ENCODE results near the gene FAM227B.

Gene FAM227B

DNA sequence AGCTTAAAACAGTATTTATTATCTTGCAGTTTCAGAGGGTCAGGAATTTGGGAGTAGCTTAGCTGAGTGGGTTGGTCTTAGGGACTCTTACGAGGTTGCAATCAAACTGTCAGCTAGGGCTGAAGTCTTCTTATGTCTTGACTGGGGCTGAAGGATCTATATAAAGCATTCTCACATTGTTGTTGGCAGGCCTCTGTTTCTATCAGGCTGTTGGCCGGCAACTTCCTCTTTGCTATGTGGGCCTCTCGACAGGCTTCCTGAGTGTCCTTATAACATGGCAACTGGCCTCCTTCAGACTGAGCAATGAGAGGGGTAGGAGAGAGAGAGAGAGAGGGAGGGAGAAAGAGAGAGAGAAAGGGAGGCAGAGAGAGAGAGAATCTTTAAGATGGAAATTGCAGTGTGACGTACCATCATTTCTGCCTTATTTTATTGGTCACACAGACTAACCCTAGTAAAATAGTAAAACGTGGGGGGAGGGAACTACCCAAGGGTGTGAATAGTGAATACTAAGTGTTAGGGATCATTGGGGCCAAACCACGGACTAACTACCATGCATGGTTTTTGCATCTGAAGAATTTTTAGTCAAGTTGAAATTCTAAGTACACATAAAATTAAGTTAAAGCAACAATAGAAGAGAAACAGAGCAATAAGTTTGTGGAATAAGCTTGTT is 181.5 kb downstream of the FAM227B start:
- TF ChIP-seq, protein P1, sequence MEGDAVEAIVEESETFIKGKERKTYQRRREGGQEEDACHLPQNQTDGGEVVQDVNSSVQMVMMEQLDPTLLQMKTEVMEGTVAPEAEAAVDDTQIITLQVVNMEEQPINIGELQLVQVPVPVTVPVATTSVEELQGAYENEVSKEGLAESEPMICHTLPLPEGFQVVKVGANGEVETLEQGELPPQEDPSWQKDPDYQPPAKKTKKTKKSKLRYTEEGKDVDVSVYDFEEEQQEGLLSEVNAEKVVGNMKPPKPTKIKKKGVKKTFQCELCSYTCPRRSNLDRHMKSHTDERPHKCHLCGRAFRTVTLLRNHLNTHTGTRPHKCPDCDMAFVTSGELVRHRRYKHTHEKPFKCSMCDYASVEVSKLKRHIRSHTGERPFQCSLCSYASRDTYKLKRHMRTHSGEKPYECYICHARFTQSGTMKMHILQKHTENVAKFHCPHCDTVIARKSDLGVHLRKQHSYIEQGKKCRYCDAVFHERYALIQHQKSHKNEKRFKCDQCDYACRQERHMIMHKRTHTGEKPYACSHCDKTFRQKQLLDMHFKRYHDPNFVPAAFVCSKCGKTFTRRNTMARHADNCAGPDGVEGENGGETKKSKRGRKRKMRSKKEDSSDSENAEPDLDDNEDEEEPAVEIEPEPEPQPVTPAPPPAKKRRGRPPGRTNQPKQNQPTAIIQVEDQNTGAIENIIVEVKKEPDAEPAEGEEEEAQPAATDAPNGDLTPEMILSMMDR (IDR thresholded peaks at IDR 0.05; ENCODE audit: low read depth, low read length) = no peak
- no peak overlapping the region for H3K4me3 ChIP-seq (ENCODE audit: low read depth, low read length)

DNA sequence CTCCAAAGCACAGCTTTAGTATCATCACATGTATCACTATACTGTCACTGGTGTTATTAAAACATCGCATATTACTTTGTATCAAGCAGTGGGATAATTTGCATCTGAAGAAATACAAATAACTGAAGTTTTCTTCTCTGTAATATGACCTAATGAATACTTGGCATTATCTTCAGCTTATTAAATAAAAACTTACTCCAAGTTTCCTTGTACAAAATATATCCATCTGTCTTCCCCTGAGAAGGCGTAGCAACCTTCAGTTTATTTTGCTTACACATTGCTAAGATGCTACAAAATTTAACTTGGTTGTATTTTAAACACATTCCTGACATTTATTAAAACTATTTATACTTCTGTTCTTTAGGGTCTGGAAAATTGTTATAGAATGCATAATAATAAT is 183.9 kb downstream of the FAM227B start:
- H3K4me3 ChIP-seq (ENCODE audit: low read depth, low read length) = no peak overlapping the region
- TF ChIP-seq, protein P1 (IDR thresholded peaks at IDR 0.05; ENCODE audit: low read depth, low read length) = no peak

DNA sequence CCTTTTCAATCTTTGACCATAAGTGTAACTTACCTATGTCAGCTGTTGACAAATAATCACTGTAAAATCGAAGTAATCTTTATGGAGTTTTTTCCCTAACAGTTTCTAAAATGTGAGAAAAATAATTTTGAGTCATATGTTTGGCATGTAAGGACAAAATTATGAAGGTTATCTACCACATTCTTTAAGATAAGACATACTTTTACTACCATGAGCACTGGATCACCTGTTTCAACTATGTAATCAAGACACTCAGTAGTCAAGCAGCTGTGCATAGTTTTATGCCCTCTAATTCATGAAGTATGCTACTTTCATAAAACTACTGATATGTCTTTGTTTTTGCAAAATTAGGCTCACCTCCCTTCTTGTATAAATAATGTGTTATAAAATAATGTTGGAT is 185.4 kb downstream of the FAM227B start:
- TF ChIP-seq, protein P1 (IDR thresholded peaks at IDR 0.05; ENCODE audit: low read depth, low read length) = no peak

DNA sequence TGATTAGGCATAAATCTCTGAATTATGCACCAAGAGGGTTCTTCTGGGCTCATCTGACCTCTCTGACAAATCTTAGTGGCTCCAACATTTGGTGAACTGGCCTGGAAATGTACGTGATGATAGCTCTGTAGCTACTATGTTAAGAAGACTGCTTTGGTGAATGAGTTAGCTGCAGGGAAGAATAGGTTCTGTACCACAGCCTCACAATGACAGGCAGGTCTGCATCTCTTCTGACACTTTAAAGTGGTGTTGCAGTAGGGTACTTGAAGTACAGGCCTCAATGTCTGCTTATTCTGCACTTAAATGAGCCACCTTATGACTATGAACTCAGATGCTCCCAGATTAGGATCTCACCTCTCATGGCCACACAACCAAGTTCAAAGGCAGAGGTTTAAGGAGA is 190.6 kb downstream of the FAM227B start:
- TF ChIP-seq, protein P1 (IDR thresholded peaks at IDR 0.05; ENCODE audit: low read depth, low read length) = no peak
- H3K4me3 ChIP-seq (ENCODE audit: low read depth, low read length) = no peak overlapping the region

More for the DNA sequence above, 185.4 kb downstream of the FAM227B start:
- no peak overlapping the region for H3K4me3 ChIP-seq (ENCODE audit: low read depth, low read length)

DNA sequence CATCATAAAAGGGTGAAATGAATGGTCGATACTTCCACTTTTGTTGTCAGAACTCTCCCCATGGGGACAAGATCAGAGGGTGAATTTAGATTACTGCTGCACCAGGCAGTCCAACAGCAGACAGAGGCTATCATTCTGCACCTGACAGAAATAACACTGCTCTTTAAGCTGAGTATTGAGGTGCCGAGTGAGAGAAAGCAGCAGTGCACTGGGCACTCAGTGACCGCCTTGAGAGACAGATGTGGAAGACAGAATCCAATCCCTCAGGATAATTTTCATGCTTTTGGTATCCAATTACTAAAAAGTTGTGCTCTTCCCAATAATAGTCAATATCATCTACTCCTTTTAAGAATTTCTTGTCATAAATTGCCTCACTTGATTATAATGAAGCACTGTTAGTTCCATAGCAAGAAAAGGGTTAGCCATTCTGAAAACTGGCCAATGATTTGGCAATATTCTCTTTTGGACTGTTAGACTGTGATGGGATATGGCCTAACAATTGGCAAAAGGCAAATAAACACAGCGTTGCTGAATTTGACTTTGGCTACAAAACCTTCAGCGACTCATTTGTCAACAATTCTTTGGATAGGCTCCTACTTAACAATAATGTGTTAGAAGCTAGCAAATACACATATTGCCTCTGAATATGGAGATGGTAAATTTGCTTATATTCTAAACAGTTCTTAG is 192.1 kb downstream of the FAM227B start:
- TF ChIP-seq, protein P1 (IDR thresholded peaks at IDR 0.05; ENCODE audit: low read depth, low read length) = no peak
- peak overlapping the region; percentile 87 for H3K4me3 ChIP-seq (ENCODE audit: low read depth, low read length)

DNA sequence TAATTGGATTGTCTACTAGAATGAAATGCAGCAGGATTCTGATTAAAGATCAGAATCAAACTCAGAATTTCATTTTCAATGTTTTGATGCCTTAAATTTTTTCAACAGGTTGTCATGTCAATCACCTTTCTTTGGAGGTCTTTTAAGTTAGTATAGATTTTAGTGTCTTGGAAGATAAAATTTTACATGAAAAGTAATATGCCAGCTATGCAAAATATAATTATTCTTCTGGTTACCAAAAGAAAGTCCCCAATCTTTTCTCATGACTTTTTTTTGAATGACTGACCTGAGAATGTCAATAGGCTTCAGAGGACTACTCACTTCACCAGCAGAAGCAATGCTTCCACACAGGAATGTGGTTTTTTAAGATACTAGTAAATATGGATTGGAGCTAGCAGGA is 193.2 kb downstream of the FAM227B start:
- TF ChIP-seq, protein P1 (IDR thresholded peaks at IDR 0.05; ENCODE audit: low read depth, low read length) = no peak
- H3K4me3 ChIP-seq (ENCODE audit: low read depth, low read length) = peak overlapping the region; percentile 87

DNA sequence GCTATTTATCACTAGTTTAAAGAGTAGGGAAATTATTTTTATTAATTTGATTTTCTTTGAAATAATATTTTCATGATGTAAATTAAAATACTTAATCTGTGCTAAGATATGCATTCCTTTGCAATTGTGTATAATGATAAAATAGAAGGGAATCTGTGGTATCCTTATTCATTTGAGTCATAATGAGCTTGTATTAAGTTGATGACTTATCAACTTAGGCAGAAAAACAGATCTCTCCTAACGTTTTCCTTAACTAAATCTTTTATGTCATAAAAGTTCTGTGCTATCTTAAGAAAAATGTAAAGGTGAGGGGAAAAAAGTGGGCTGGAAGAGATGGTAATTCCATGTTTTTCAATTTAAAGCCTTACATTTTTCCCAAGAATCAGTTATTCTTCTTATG is 195.7 kb downstream of the FAM227B start:
- peak overlapping the region; percentile 87 for H3K4me3 ChIP-seq (ENCODE audit: low read depth, low read length)
- TF ChIP-seq, protein P1 (IDR thresholded peaks at IDR 0.05; ENCODE audit: low read depth, low read length) = no peak

Data from WI38 (cell line).